Spleen (tissue), 7 donors: ENCODE measurements around the gene PRR15L.

ENCODE experiments used
- POLR2AphosphoS5 ChIP-seq, 3 donors: sonication (generic); formaldehyde crosslinking; IDR thresholded peaks; one replicate each; pipeline ENCODE4 v1.5.1; 2017; ENCODE audit warnings: antibody characterized with exemption in 3 of 3
- TF ChIP-seq, protein P1 (sequence below), 11 experiments: fragments of 200-600 bp in 7 of 11; fragments of 450-650 bp in 4 of 11; sonication (generic) in 4 of 11; IDR thresholded peaks in 8 of 11; conservative IDR thresholded peaks in 3 of 11; 1 replicate in 7 of 11; 2 replicates in 4 of 11; pipeline versions ENCODE4 v1.4.0 to v1.8.0; 2016 to 2021; ENCODE audit warnings: antibody characterized with exemption in 11 of 11, inconsistent platforms in 4 of 11, mild to moderate bottlenecking in 1 of 11
- donor health status: DM: no; HTN: no; CAD: no; lungs with moderate emphysema.
- donor health status: DM: no; HTN: no; CAD: no.
- donor health status: DM: no; HTN: no; CAD: no.

- TF ChIP-seq POLR2AphosphoS5 (IDR thresholded peaks at IDR 0.05) = no peak
- TF ChIP-seq, protein P1, sequence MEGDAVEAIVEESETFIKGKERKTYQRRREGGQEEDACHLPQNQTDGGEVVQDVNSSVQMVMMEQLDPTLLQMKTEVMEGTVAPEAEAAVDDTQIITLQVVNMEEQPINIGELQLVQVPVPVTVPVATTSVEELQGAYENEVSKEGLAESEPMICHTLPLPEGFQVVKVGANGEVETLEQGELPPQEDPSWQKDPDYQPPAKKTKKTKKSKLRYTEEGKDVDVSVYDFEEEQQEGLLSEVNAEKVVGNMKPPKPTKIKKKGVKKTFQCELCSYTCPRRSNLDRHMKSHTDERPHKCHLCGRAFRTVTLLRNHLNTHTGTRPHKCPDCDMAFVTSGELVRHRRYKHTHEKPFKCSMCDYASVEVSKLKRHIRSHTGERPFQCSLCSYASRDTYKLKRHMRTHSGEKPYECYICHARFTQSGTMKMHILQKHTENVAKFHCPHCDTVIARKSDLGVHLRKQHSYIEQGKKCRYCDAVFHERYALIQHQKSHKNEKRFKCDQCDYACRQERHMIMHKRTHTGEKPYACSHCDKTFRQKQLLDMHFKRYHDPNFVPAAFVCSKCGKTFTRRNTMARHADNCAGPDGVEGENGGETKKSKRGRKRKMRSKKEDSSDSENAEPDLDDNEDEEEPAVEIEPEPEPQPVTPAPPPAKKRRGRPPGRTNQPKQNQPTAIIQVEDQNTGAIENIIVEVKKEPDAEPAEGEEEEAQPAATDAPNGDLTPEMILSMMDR (IDR thresholded peaks at IDR 0.05 in 8 of 11, conservative IDR thresholded peaks at IDR 0.05 in 3 of 11) = no peak
These were observed 49.6 kb downstream of the PRR15L start for GRCh38 chr17:47907932-47908562.
